HepG2 (cell line): Measurements from ENCODE around the gene JMJD6. TPM values are rescaled to one million over a fixed set of nuclear protein-coding genes. Genes with fewer than 3 reads are reported as not detected.

ENCODE experiments used
- ATAC-seq: fragments of 200-7000 bp; cut with Tn5 transposase; 3 replicates; pipeline ENCODE4 v1.9.1; 2020; ENCODE audit warnings: mild to moderate bottlenecking, moderate library complexity
- BruUV-seq: library from RNA; stranded (reverse); fragments of 400-500 nt; replicated peaks from 2 replicates; lab custom pipeline; 2021; lab: Mats Ljungman, UMichigan
- CTCF ChIA-PET: fragments of 300-600 bp; formaldehyde crosslinking; extraction: SDS; loops from one replicate; lab custom pipeline; 2021; ENCODE audit warnings: low total read pairs, inconsistent platforms, low intra/inter-chr PET ratio; lab: Yijun Ruan, JAX
- POLR2A ChIA-PET: fragments of 350-600 bp; sonication (Branson Sonifier 250); formaldehyde crosslinking; loops from one replicate; lab custom pipeline; 2020; ENCODE audit warnings: antibody characterized with exemption, inconsistent platforms; lab: Yijun Ruan, JAX
- DNase-seq: peaks from one replicate; pipeline ENCODE4 v3.0.0-alpha.2; 2015; ENCODE audit warnings: low spot score
- FAIRE-seq: peaks from 3 replicates; lab custom pipeline; 2011; peaks lifted over from hg19 to GRCh38; lab: Jason Lieb, UNC
- H2AFZ ChIP-seq: one replicate; pipeline ENCODE4 v1.6.1; 2011; ENCODE audit warnings: low read length, inconsistent platforms
- H3K27ac ChIP-seq: fragments of 300-600 bp; 3 replicates; pipeline ENCODE4 v1.8.0; 2011; ENCODE audit warnings: mixed run types, mild to moderate bottlenecking, mixed read lengths, low read length, inconsistent platforms; ENCODE audit not compliant: insufficient read depth; ENCODE audit errors: extremely low read length
- H3K27me3 ChIP-seq, 2 experiments: fragments of 200-600 bp in 1 of 2; 2 replicates in 1 of 2; 3 replicates in 1 of 2; pipeline versions ENCODE4 v1.6.0 to v1.8.0; 2011; ENCODE audit warnings: low read length in 2 of 2, mild to moderate bottlenecking in 2 of 2, moderate library complexity in 2 of 2, inconsistent platforms in 1 of 2; ENCODE audit not compliant: insufficient read depth in 2 of 2, control insufficient read depth in 1 of 2
- H3K36me3 ChIP-seq, 2 experiments: fragments of 200-600 bp in 1 of 2; replicated peaks in 1 of 2; 2 replicates in 1 of 2; 3 replicates in 1 of 2; pipeline versions ENCODE4 v1.5.1 to v1.8.0; 2011; ENCODE audit warnings: low read length in 2 of 2, inconsistent platforms in 1 of 2; ENCODE audit not compliant: insufficient read depth in 2 of 2, control insufficient read depth in 1 of 2
- H3K4me1 ChIP-seq: 2 replicates; pipeline ENCODE4 v1.5.1; 2012; ENCODE audit warnings: low read length, inconsistent platforms; ENCODE audit not compliant: insufficient read depth
- H3K4me2 ChIP-seq: 2 replicates; pipeline ENCODE4 v1.6.0; 2011; ENCODE audit warnings: low read depth, low read length, inconsistent platforms
- H3K4me3 ChIP-seq, 3 experiments: fragments of 200-600 bp in 1 of 3; sonication (generic), shearing (Covaris generic) in 1 of 3; replicated peaks in 1 of 3; 2 replicates each; pipeline ENCODE4 v1.5.1; 2011 to 2016; ENCODE audit warnings: low read length in 3 of 3, inconsistent platforms in 2 of 3, low read depth in 2 of 3, mild to moderate bottlenecking in 2 of 3, control low read depth in 1 of 3, mixed read lengths in 1 of 3; ENCODE audit not compliant: insufficient read depth in 1 of 3
- H3K79me2 ChIP-seq: one replicate; pipeline ENCODE4 v1.6.1; 2011; ENCODE audit warnings: low read length, inconsistent platforms; ENCODE audit not compliant: insufficient read depth
- H3K9ac ChIP-seq: 2 replicates; pipeline ENCODE4 v1.6.0; 2011; ENCODE audit warnings: mild to moderate bottlenecking, low read depth, low read length, inconsistent platforms; ENCODE audit not compliant: insufficient read depth
- H3K9me3 ChIP-seq: 2 replicates; pipeline ENCODE4 v1.5.1; 2012; ENCODE audit warnings: mild to moderate bottlenecking, low read length
- H4K20me1 ChIP-seq: 2 replicates; pipeline ENCODE4 v1.6.0; 2011; ENCODE audit warnings: inconsistent platforms, mild to moderate bottlenecking, low read length, moderate library complexity; ENCODE audit not compliant: insufficient read depth
- ASH2L ChIP-seq: fragments of 300-600, 200-600 bp; sonication (generic); IDR thresholded peaks from 2 replicates; pipeline ENCODE4 v1.7.0; 2017; ENCODE audit warnings: low read depth, mild to moderate bottlenecking, moderate library complexity, mixed read lengths, low read length; ENCODE audit not compliant: insufficient read length
- CAMTA2 ChIP-seq: sonication (generic); formaldehyde crosslinking; IDR thresholded peaks from 2 replicates; pipeline ENCODE4 v1.4.0; 2020; ENCODE audit warnings: mild to moderate bottlenecking, missing genetic modification reagents, borderline replicate concordance
- DRAP1 ChIP-seq: IDR thresholded peaks from 2 replicates; pipeline ENCODE4 v1.6.1; 2016; ENCODE audit warnings: missing genetic modification reagents, missing compliant biosample characterization
- ETS1 ChIP-seq: sonication (generic); formaldehyde crosslinking; IDR thresholded peaks from 2 replicates; pipeline ENCODE4 v1.4.0; 2020; ENCODE audit warnings: missing genetic modification reagents
- PAWR ChIP-seq: sonication (generic); formaldehyde crosslinking; IDR thresholded peaks from 2 replicates; pipeline ENCODE4 v1.4.0; 2020; ENCODE audit warnings: missing genetic modification reagents, mild to moderate bottlenecking, borderline replicate concordance
- PRDM10 ChIP-seq: sonication (generic); formaldehyde crosslinking; IDR thresholded peaks from 2 replicates; pipeline ENCODE4 v1.4.0; 2020; ENCODE audit warnings: low read depth, missing genetic modification reagents
- ZBTB25 ChIP-seq: IDR thresholded peaks from 2 replicates; pipeline ENCODE4 v1.6.1; 2018; ENCODE audit warnings: missing genetic modification reagents
- ZEB1 ChIP-seq: IDR thresholded peaks from 2 replicates; pipeline ENCODE4 v1.6.1; 2012; ENCODE audit warnings: mild to moderate bottlenecking, low read depth, inconsistent platforms; ENCODE audit not compliant: insufficient replicate concordance
- ZFP36L1 ChIP-seq: sonication (generic); formaldehyde crosslinking; IDR thresholded peaks from 2 replicates; pipeline ENCODE4 v1.8.0; 2022; ENCODE audit warnings: mild to moderate bottlenecking, missing genetic modification reagents, moderate library complexity
- ZNF512 ChIP-seq: sonication (generic); formaldehyde crosslinking; IDR thresholded peaks from 2 replicates; pipeline ENCODE4 v1.4.0; 2020; ENCODE audit warnings: mild to moderate bottlenecking, missing genetic modification reagents
- ZNF512B ChIP-seq: sonication (generic); formaldehyde crosslinking; IDR thresholded peaks from 2 replicates; pipeline ENCODE4 v1.5.1; 2020; ENCODE audit warnings: missing genetic modification reagents, mild to moderate bottlenecking, borderline replicate concordance
- ZNF660 ChIP-seq: sonication (generic); formaldehyde crosslinking; IDR thresholded peaks from 2 replicates; pipeline ENCODE4 v1.5.1; 2020; ENCODE audit warnings: mild to moderate bottlenecking, low read depth, missing genetic modification reagents, borderline replicate concordance
- WGBS: methylation state at CpG from one replicate; pipeline ENCODE4 v1.1.6; 2017; ENCODE audit warnings: low lambda C conversion rate; 5-methylcytosine and 5-hydroxymethylcytosine counted together
- in situ Hi-C: cut with HindIII; loops from 2 replicates; pipeline ENCODE4 v1.10.0; 2017; ENCODE audit warnings: low pct_unique_long_range_greater_than_20kb; ENCODE audit not compliant: extremely low pct_ligation_motif_present
- intact Hi-C: fragments of 100-400 bp; cut with micrococcal nuclease; formaldehyde crosslinking; loops from one replicate; pipeline ENCODE4 v1.10.0; 2022; ENCODE audit not compliant: unreplicated experiment
- polyA plus RNA-seq, 8 experiments: library from polyadenylated mRNA; depleted of rRNA in 3 of 8; stranded (reverse) in 7 of 8; unstranded in 1 of 8; fragments of >200 nt; fragmentation: Illumina TruSeq in 4 of 8; extraction: Trizol in 4 of 8; gene quantifications; 2 replicates each; pipeline versions ENCODE4 v1.2.1 to v1.2.3, GENCODE V29; 2011 to 2016; ENCODE audit warnings: low read depth in 4 of 8, missing spikeins in 1 of 8, mixed read lengths in 1 of 8; ENCODE audit not compliant: insufficient read depth in 1 of 8
- total RNA-seq, 5 experiments: library from RNA; depleted of rRNA; stranded (reverse); fragments of >200 nt; fragmentation: Illumina TruSeq; extraction: Trizol; gene quantifications; 2 replicates each; pipeline ENCODE4 v1.2.3, GENCODE V29; 2016; ENCODE audit warnings: low read depth in 1 of 5

Gene JMJD6
- total and polyA plus RNA-seq, 2 of the 13 experiments (the other 11 are each of a cell fraction or from before 2014, with no cell fraction given): 33.6 to 41.0 TPM

- CTCF ChIA-PET: no interaction called here
- TF ChIP-seq ZEB1 (no peak), PAWR (CRISPR knock-in tag) (no peak), ASH2L (no peak), ZNF660 (CRISPR knock-in tag) (no peak), ETS1 (CRISPR knock-in tag) (no peak), PRDM10 (CRISPR knock-in tag) (no peak), ZNF512 (CRISPR knock-in tag) (no peak), ZBTB25 (CRISPR knock-in tag) (no peak), ZFP36L1 (CRISPR knock-in tag) (no peak), DRAP1 (CRISPR knock-in tag) (no peak), ZNF512B (CRISPR knock-in tag) (no peak), CAMTA2 (CRISPR knock-in tag) (no peak)
Measured at GRCh38 chr17:76684756-76685155, 41.6 kb downstream of the JMJD6 start.

More at GRCh38 chr17:76684756-76685155, 41.6 kb downstream of the JMJD6 start:
- DNase-seq (no peak), ATAC-seq (no peak), FAIRE-seq (no peak)
- in situ Hi-C loops (loop anchor here (5.0 kb wide), 1 partner anchor 33 kb away; no protein-coding TSS in a partner anchor), intact Hi-C loops (no loop called here)
- no peak overlapping the region for H2AFZ ChIP-seq
- H3K4me2 ChIP-seq: no peak overlapping the region
- WGBS: 94% methylated on average over 7 of the region's 7 CpGs
- BruUV-seq: no TSS peak
- POLR2A ChIA-PET: interaction anchor here (1.3 kb wide), 1 partner anchor 13 kb away, joined by 3 read pairs; no protein-coding TSS in a partner anchor
- no peaks in the 10 kb centered on the region for H4K20me1 ChIP-seq
- H3K9me3 ChIP-seq: no peaks in the 10 kb centered on the region
- H3K9ac ChIP-seq: no peak overlapping the region
- no peak overlapping the region for H3K27ac ChIP-seq
- H3K79me2 ChIP-seq: no peaks in the 10 kb centered on the region
- H3K27me3 ChIP-seq: no peaks in the 10 kb centered on the region
- H3K36me3 ChIP-seq: peaks cover 7 to 18% of the 10 kb centered on the region in 2 experiments; a peak in 4 of 5 replicates
- H3K4me1 ChIP-seq: peaks cover 39% of the 10 kb centered on the region
- no peak overlapping the region for H3K4me3 ChIP-seq
